Activated naive CD8-positive, alpha-beta T cell treated with anti-CD3 and anti-CD28 coated beads for 36 hours (primary cell): ENCODE measurements around the gene TRIM9. TPM values are rescaled to one million over a fixed set of nuclear protein-coding genes. Genes with fewer than 3 reads are reported as not detected.
"Not testable (repeated sequence)": the region's sequence is repeated elsewhere in the genome, so short reads cannot be mapped to it uniquely, and the experiment has no call there.

Source experiments
- DNase-seq: peaks from one replicate; pipeline ENCODE4 v3.0.0; 2021
- H3K27ac Mint-ChIP-seq: one replicate; pipeline ENCODE4 v1.8.0; 2022; ENCODE audit warnings: mild to moderate bottlenecking, moderate library complexity, mixed read lengths
- H3K27me3 Mint-ChIP-seq: one replicate; pipeline ENCODE4 v1.8.0; 2022; ENCODE audit warnings: mild to moderate bottlenecking, mixed read lengths
- H3K36me3 Mint-ChIP-seq: one replicate; pipeline ENCODE4 v1.8.0; 2021; ENCODE audit warnings: mild to moderate bottlenecking, mixed read lengths
- H3K4me1 Mint-ChIP-seq: one replicate; pipeline ENCODE4 v1.8.0; 2021; ENCODE audit warnings: mixed read lengths
- H3K4me3 Mint-ChIP-seq: one replicate; pipeline ENCODE4 v1.8.0; 2022; ENCODE audit warnings: mild to moderate bottlenecking, moderate library complexity, mixed read lengths
- H3K9me3 Mint-ChIP-seq: one replicate; pipeline ENCODE4 v1.8.0; 2022; ENCODE audit warnings: mixed read lengths
- total RNA-seq, 2 experiments: library from RNA; stranded (reverse); gene quantifications; one replicate each; pipeline ENCODE4 v1.2.3, GENCODE V29; 2021

Gene TRIM9
- total RNA-seq, 2 experiments from 2014 or later: 6.1 to 6.2 TPM

DNA sequence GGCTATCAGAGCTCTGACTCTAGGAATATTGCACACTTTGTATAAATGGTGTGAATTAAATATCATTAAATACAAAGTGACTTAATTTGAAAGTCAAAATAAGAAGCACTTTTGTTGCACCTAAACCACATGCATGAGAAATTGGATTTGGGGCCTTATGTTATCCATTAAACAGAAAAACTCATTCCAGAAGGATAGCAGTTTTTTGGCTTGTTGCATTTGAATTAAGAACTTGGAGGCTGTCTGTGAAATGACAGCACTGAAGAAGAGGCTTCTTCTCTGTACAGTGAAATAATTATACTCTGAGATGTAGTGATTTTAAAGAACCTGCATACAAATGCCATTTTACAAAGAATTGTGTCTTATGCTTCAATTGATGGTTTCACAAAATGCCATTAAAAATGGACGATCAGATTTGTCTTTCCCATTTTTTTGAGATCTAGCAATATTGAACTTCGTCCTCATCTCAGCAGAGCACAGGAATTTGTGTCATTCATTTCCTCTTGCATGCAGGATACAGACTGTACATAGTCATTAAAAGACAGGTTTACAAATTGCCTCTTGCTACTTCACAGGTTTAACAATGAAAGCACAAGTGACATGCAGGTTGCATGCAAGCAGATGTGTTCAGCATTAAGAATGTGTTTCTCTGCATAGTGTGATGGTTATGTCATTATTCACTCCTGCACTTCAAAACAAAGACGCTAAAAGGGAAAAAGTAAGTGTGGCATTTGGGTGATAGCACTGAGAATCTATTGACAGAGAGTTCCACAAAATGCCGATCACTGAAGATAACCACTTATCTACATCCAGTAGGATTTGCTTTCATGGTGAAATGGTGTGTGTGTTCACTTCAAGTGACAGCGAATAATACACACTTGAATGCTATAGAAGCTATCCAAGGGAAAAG, 114.7 kb downstream of the TRIM9 start:
- Mint-ChIP-seq H3K36me3 (no peaks in the 10 kb centered on the region), H3K4me3 (no peak overlapping the region), H3K27me3 (no peaks in the 10 kb centered on the region), H3K4me1 (no peaks in the 10 kb centered on the region), H3K27ac (no peak overlapping the region), H3K9me3 (no peaks in the 10 kb centered on the region)
- no peak for DNase-seq

DNA sequence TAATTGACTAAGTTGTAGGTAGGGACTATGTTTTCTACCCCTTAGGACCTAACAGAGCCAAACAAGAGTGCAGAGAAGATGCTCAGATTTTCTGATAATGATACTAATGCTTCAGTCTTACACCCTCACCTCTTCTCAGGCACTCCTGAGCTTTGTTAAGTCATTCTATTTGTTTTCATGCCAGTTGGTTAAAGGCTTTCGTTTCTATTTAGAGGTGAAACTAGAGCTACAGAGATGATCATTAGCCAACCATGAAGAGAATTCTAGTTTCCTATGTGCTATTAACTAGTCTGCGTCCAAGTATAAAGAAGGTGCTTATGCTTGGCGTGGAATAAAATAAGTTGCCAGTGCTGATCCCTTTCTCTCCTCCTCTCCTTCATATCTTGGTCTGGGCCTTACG, 116.0 kb downstream of the TRIM9 start:
- H3K4me3 Mint-ChIP-seq: no peak overlapping the region
- no peaks in the 10 kb centered on the region for H3K27me3 Mint-ChIP-seq
- no peaks in the 10 kb centered on the region for H3K4me1 Mint-ChIP-seq
- H3K9me3 Mint-ChIP-seq: no peaks in the 10 kb centered on the region
- no peaks in the 10 kb centered on the region for H3K36me3 Mint-ChIP-seq
- no peak for DNase-seq
- no peak overlapping the region for H3K27ac Mint-ChIP-seq

DNA sequence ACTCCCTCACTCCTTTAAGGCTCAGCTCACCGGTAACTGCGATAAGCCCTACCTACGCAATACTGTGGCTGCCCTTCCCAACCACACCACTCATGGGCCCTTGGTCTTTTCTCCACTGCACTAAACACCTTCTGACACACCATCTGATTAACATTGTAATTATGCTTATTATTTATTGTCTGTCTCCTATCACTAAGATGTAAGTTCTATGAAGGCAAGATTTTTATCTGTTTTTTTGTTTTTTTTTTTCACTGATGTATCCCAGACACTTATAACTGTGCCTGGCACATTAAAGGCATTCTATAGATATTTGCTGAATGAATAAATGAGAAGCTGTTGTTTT, 116.4 kb downstream of the TRIM9 start:
- Mint-ChIP-seq H3K36me3 (no peaks in the 10 kb centered on the region), H3K9me3 (no peaks in the 10 kb centered on the region), H3K4me1 (no peaks in the 10 kb centered on the region), H3K27me3 (no peaks in the 10 kb centered on the region), H3K27ac (no peak overlapping the region), H3K4me3 (no peak overlapping the region)
- DNase-seq: no peak

DNA sequence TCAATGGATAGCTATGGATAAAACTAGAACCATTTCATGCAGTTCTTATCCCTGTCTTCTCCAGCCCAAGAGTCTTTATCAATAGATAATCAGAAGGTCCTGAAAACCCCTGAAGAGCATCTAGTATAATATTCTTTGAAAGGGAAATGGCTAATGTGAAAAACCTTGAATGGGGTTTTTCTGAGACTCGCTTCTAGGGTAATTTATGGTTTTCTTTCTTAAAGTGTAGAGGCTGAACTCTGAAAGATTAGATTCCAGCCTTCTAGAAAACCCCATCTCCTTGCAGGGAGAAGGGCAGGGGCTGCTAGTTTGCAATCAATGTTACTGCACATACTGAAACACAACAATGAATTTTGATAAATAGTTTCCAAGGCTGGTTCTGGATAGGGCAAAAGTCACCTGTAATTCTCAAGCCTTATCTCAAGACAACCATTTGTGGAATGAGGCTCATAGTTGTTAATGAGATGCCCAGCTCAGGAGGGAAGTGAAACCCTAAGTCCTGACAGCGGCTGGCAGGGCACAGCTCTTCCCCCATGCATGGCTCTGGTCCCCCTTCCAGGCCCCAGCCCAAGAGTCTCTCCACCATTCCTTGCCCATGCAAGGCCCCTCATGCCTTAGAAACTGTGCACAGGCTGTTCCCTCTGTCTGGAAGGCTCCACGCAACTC, 116.9 kb downstream of the TRIM9 start:
- H3K4me3 Mint-ChIP-seq: no peak overlapping the region
- no peaks in the 10 kb centered on the region for H3K9me3 Mint-ChIP-seq
- H3K27me3 Mint-ChIP-seq: no peaks in the 10 kb centered on the region
- H3K36me3 Mint-ChIP-seq: no peaks in the 10 kb centered on the region
- no peak overlapping the region for H3K27ac Mint-ChIP-seq
- DNase-seq: no peak
- no peaks in the 10 kb centered on the region for H3K4me1 Mint-ChIP-seq

DNA sequence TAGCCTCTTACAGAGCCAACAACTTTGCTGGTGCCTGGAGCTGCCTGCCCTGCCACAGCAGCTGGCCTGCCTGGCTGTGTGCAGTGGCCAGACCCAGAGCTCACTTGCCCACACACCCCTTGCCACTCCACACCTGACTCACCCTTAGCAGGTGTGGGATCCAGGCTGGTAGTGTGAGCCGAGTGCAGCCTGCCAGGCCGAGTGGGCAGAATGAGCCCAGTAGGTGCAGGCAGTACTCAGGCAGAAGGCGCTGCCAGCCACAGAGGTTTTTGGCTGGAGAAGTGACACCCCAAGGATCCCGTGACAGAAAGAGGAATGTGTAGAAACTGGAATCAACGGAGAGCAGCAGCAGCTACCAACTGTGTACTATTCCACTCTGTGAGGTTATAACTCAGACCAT, 120.8 kb downstream of the TRIM9 start:
- H3K27ac Mint-ChIP-seq: no peak overlapping the region
- H3K27me3 Mint-ChIP-seq: no peaks in the 10 kb centered on the region
- H3K4me3 Mint-ChIP-seq: no peak overlapping the region
- H3K9me3 Mint-ChIP-seq: no peaks in the 10 kb centered on the region
- H3K36me3 Mint-ChIP-seq: no peaks in the 10 kb centered on the region
- no peak for DNase-seq
- no peaks in the 10 kb centered on the region for H3K4me1 Mint-ChIP-seq

DNA sequence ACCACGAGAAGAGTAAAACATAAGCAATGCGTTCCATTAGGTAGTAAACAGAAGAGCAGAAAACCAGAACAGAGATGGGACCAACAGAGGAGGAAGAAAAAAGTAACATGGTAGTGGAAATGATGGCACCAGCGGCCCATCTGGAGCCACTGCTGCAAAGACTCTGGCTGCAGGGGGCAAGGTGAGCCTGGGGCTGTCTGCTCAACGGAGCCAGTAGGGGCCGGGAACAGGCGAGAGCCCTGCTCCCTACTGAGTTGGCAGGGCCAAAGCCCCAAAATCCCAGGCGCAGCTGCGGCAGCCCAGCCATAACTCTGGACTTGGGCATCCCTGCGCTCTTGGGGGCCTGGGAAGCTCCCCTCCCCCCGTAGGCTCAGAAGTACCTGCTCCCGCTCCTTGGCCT, 122.2 kb downstream of the TRIM9 start:
- no peaks in the 10 kb centered on the region for H3K4me1 Mint-ChIP-seq
- H3K9me3 Mint-ChIP-seq: no peaks in the 10 kb centered on the region
- no peaks in the 10 kb centered on the region for H3K27me3 Mint-ChIP-seq
- H3K36me3 Mint-ChIP-seq: no peaks in the 10 kb centered on the region
- DNase-seq: no peak
- H3K4me3 Mint-ChIP-seq: no peak overlapping the region
- no peak overlapping the region for H3K27ac Mint-ChIP-seq

DNA sequence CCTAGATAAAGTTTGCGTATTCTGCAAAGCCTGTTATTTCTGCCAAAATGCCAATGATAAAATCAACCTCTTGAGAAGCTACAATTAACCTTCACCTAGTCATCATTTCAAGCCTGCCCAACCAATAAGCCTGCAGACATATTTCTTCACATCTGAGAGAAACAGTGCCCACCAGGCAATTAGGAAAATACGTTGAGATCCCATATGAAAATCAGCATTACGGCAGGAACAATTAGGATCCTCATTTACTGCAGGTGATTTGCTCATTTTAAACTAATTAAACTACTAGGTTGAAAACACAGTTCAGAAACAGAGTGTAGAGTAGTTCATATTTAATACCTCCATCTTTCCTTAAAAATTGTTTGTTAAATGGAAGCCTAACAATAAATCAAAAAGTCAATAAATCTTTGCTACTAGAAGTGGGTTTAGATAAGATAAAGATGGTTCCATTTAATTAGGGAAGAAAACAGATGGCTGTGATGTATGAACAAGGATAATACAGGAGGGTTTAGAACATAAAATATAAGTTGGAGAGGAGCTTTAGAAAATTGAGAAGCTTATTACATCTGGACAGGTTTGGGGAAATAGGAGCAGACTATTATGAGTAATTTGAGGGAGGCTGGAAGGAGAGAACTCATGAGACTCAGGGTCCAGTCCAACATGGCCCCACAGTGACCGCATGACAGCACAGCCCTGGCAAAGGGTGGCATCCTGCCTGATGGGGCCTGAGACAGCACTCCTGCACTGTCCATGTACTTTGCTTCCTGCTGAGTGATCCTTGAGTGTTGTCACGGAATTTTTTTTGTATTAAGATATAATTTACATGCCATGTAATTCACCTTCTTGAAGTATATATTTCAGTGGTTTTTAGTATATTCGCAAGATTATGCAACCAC, 123.8 kb downstream of the TRIM9 start:
- Mint-ChIP-seq H3K27ac (no peak overlapping the region), H3K36me3 (no peaks in the 10 kb centered on the region), H3K4me3 (no peak overlapping the region), H3K4me1 (no peaks in the 10 kb centered on the region), H3K9me3 (no peaks in the 10 kb centered on the region), H3K27me3 (no peaks in the 10 kb centered on the region)
- DNase-seq: no peak

DNA sequence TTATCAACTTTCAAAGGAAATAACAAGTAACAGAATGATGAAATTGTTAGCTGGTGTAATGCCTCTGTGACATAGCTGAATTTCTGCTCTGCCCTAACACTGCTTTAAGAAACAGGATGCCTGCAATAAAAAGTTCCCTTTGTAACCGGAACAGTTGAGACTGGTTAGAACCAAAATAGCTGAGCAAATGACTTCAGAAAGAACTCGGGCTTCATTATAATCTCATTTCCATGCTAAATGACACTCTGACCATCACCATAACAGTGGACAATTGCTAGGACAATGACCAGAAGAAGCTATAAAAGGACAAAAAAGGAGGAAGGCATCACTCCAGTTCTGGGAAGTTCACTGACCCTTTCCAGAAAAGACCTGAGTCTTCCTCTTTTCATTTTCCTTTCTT, 127.1 kb downstream of the TRIM9 start:
- H3K27ac Mint-ChIP-seq: no peak overlapping the region
- no peaks in the 10 kb centered on the region for H3K9me3 Mint-ChIP-seq
- H3K27me3 Mint-ChIP-seq: no peaks in the 10 kb centered on the region
- no peaks in the 10 kb centered on the region for H3K36me3 Mint-ChIP-seq
- no peak overlapping the region for H3K4me3 Mint-ChIP-seq
- H3K4me1 Mint-ChIP-seq: no peaks in the 10 kb centered on the region
- DNase-seq: no peak

DNA sequence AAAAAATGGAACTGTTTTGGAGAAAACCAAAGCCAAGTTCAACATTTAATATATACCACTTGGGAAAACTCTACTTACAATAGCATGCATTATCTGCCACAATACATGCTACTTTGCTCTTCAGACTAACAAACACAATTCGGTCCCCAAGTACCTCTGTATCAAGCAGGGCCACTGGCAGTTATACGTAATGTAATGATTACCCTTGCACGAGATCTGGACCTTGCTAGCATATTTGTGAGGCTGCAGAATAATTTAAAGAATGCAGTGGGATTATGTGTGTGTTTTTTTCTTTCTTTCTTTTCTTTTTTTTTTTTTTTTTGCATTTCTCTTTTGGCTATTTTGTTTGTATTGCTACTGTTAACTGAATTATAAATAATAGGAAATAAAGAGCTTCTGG, 127.8 kb downstream of the TRIM9 start:
- Mint-ChIP-seq H3K4me3 (no peak overlapping the region), H3K27me3 (no peaks in the 10 kb centered on the region), H3K9me3 (no peaks in the 10 kb centered on the region)

DNA sequence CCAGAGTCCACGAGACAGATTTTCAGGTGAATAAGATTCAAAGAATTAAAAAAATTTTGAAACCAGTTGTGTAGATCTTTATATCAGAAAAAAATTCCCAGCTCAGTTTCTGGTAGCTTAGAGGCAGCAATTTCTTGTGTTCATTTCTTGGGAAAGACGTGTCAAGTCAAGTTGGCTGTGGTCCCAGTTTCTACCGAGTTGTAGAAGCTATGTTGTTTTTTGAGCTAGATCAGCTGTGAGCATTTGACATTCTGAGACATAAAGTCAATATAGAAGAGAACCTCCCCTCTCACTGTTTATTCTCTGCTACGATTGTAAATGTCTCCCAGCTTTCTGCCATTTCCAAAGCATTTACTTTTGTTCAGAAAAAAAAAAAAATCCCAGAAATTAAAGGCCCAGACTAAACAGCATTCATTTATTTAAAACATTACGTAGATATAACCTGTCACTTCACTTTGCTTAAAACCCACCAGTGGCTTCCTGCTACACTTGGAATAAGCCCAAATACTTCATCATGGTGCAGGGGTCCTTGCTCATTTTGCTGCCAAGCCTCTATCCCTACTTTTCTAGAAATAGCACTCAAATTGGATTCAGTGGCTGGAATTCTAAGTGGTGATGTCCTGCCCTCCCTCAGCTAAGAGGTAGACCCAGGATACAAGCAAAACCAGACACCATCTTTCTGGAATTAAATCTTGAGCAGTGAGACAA, 130.1 kb downstream of the TRIM9 start:
- Mint-ChIP-seq H3K9me3 (no peaks in the 10 kb centered on the region), H3K36me3 (no peaks in the 10 kb centered on the region), H3K27me3 (no peaks in the 10 kb centered on the region), H3K4me1 (no peaks in the 10 kb centered on the region), H3K4me3 (no peak overlapping the region), H3K27ac (no peak overlapping the region)
- DNase-seq: no peak

More for the DNA sequence above, 127.8 kb downstream of the TRIM9 start:
- Mint-ChIP-seq H3K36me3 (no peaks in the 10 kb centered on the region), H3K27ac (no peak overlapping the region), H3K4me1 (no peaks in the 10 kb centered on the region)
- DNase-seq: no peak

DNA sequence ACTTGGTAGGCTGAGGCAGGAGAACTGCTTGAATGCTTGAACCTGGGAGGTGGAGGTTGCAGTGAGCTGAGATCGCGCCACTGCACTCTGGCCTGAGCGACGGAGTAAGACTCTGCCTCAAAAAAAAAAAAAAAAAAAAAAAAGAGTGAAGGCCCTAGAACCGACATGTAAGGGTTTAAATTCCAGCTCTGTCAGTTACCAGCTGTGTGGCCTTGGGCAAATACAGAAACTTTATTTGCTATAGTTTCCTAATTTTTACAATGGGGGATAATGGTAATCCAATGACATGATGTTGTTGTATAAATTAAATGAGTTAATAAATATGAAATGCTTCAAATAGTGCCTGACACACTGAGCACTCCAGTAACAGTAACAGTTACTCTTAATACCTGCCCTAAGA, 131.0 kb downstream of the TRIM9 start:
- H3K27me3 Mint-ChIP-seq: no peaks in the 10 kb centered on the region
- no peak overlapping the region for H3K27ac Mint-ChIP-seq
- no peaks in the 10 kb centered on the region for H3K4me1 Mint-ChIP-seq
- no peak overlapping the region for H3K4me3 Mint-ChIP-seq
- no peaks in the 10 kb centered on the region for H3K9me3 Mint-ChIP-seq
- DNase-seq: no peak
- H3K36me3 Mint-ChIP-seq: no peaks in the 10 kb centered on the region

DNA sequence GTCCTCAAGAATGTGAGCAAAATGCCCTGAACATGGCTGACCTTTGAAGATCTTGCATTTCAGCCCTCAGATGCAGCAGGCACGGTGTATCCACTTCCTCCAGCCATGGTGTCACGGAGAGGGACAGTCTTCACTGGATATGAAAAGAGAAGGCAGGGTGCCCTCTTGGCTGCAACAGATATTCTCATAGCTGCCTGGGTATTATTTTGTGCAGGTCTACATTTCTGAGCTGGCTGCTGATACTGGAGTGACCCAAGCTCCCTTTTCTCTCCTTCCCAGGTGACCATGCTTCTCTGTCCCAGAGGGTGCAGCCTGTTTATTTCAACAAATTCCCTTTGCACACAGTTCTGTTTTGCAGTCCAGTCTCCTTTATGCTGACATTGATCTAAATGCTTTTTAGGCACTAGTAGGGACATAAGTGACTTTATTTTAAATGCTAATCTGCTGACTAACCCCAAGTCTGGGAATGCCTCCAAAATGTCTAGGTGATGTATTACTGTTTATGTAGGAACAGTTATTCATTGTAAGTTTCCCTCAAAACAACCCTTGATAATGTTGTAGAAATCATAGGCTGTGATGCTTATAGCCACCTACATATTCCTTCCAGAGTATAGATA, 133.2 kb downstream of the TRIM9 start:
- Mint-ChIP-seq H3K4me1 (no peaks in the 10 kb centered on the region), H3K4me3 (no peak overlapping the region), H3K9me3 (no peaks in the 10 kb centered on the region), H3K36me3 (no peaks in the 10 kb centered on the region), H3K27ac (no peak overlapping the region), H3K27me3 (no peaks in the 10 kb centered on the region)
- no peak for DNase-seq

DNA sequence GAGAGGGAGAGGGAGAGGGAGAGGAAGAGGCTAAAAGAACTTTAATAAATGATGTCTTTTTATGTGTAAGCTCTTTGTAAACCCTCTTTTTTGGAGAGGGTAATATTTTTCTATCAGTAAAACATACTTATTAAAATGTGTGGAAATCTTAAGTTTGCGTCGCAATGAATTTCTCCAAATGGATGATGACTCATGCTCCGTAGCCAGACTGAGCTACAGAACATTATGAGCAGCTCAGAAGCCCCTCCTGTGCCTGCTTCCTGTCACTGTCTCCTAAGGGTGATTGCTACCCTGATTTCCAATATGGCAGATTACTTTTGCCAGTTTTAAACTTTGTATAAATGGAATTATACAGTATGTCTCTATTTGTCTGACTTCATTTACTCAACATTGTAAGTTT, 137.6 kb downstream of the TRIM9 start:
- Mint-ChIP-seq H3K27me3 (no peaks in the 10 kb centered on the region), H3K4me3 (no peak overlapping the region), H3K36me3 (no peaks in the 10 kb centered on the region), H3K27ac (no peak overlapping the region), H3K9me3 (no peaks in the 10 kb centered on the region), H3K4me1 (peaks cover 12% of the 10 kb centered on the region)
- DNase-seq: no peak

DNA sequence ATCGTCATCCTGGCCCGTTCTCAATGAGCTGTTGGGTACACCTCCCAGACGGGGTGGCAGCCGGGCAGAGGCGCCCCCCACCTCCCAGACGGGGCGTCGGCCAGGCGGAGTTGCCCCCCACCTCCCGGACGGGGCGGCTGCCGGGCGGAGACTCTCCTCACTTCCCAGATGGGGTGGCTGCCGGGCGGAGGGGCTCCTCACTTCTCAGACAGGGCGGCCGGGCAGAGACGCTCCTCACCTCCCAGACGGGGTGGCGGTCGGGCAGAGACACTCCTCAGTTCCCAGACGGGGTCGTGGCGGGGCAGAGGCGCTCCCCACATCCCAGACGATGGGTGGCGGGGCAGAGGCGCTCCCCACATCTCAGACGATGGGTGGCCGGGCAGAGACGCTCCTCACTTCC, 138.5 kb downstream of the TRIM9 start:
- H3K4me1 Mint-ChIP-seq: peaks cover 12% of the 10 kb centered on the region
- H3K4me3 Mint-ChIP-seq, DNase-seq, H3K36me3 Mint-ChIP-seq, H3K27ac Mint-ChIP-seq, H3K27me3 Mint-ChIP-seq, H3K9me3 Mint-ChIP-seq: not testable (repeated sequence)
